ENCODE results near the gene MPC1. TPM values are rescaled to one million over a fixed set of nuclear protein-coding genes. Genes with fewer than 3 reads are reported as not detected.

The MPC1 gene
- total RNA-seq (10 to 100 TPM; 36.7 to 71.7 TPM), polyA plus RNA-seq (100 to 1,000 TPM in 1 of 2 donors, 10 to 100 TPM in 1; 61.7 to 128 TPM)
- long read RNA-seq, donor 1, transcript MPC1-201 (4 exons, 976 nt): major isoform, 37 of 49 reads
- long read RNA-seq, donor 1, partial matches to known transcripts: 5 of 49 reads
- long read RNA-seq, donor 1, other reads (novel, unspliced or antisense): 6 of 49 reads
- long read RNA-seq, donor 2, transcript MPC1-201 (4 exons, 976 nt): major isoform, 29 of 31 reads
- long read RNA-seq, donor 2, partial matches to known transcripts: 1 of 31 reads
- long read RNA-seq, donor 2, other reads (novel, unspliced or antisense): 1 of 31 reads

DNA sequence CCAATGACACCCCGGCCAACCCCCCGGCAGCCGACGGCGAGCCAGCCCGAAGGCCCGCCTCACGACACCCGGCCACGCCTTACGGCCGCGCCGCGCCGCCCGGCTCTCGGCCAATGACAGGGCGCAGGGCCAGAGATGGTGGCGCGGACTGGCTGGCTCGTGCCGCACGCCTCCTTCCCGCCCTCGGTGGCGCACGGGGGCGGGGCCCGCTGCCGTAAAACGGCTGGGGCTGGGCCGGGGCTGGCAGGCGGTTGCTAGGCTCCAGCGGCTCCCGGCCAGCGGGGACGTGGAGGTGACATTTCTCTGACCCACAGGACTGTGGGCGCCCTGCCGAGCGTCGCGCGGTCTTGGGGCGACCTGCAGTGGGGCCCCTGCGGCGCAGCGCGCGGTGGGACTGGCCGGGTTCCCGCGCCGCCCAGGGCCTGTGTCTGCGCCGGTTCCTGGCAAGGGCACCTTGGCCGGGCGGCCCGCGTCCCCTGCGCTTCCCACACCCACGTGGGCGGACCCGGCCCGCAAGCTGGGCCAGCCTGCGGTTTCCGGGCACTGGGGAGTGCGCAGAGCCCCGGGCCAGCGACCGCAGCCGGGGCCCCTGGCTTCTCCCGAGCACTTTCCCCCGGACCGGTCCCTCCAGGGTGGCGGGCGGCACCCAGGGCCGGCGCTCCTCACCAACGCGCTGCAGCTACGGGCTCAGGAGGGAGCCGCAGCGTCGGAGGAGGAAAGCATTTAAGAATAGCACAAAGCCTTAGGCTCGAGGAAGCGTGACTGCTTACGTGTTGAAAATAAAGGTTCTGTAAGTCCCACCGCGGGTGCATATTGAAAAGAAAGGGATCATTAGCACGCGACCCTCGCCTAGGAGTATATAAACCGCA, at the start of gene MPC1:
Gene MPC1, minus strand, starts transcription at position 8 of the 869 bp plus-strand sequence. CDS start 64 bp downstream, outside the sequence.
- no peaks in the 10 kb centered on the region for H3K36me3 ChIP-seq (ENCODE audit: control insufficient read depth in 1 of 2, insufficient read depth in 2 of 2, low read length in 1 of 2)
- H3K4me1 ChIP-seq (ENCODE audit: control insufficient read depth in 1 of 2, insufficient read depth in 2 of 2, low read length in 2 of 2): no peaks in the 10 kb centered on the region
- H3K9me3 ChIP-seq (ENCODE audit: control insufficient read depth, low read length): no peaks in the 10 kb centered on the region
- intact Hi-C loops (cut with DNase I): loop anchor here (2.0 to 5.0 kb wide), 4 partner anchors 18 to 244 kb away; partner anchors contain the start of genes SFT2D1 (in 2 of the 2) and RPS6KA2 (in 1 of the 2)
- DNase-seq (peak; percentile 97 to 99), ATAC-seq (ENCODE audit: low FRiP score) (peak; percentile 99)
- peak within 1 kb of the TSS; percentile 5 to 83 for H3K27ac ChIP-seq (ENCODE audit: low read depth in 1 of 2, low read length in 2 of 2)
- H3K4me3 ChIP-seq (ENCODE audit: low read length in 2 of 2): peak within 1 kb of the TSS; percentile 46 to 77
- H3K27me3 ChIP-seq (ENCODE audit: control insufficient read depth in 1 of 2, insufficient read depth in 2 of 2, low read length in 1 of 2): no peaks in the 10 kb centered on the region
- WGBS, 2 donors: 0 to 1% methylated on average over 65 to 94 of the region's 94 CpGs

DNA sequence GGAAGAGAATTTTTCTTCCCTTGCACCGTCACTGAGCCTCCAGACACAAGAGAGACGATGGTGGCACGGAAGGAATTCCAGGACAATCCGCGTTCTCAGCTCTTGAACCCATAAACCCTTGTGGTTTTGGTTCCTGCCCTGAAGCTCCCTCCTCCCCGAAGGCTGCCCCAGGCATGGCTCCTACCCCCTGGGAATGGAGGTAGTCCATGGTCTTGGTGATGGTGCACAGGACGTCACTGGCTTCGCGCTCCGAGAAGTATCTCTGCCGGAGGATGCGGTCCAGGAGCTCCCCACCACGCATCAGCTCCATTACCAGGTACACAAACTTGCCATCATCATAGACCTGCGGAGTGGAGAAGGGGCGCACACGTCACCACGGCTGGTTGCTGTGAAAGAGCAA, 47.5 kb upstream of the MPC1 start:
- intact Hi-C loops (cut with DNase I): no loop called here
- Histone ChIP-seq H3K27ac (ENCODE audit: low read depth in 1 of 2, low read length in 2 of 2) (no peak overlapping the region), H3K9me3 (ENCODE audit: control insufficient read depth, low read length) (no peaks in the 10 kb centered on the region), H3K27me3 (ENCODE audit: control insufficient read depth in 1 of 2, insufficient read depth in 2 of 2, low read length in 1 of 2) (no peaks in the 10 kb centered on the region), H3K36me3 (ENCODE audit: control insufficient read depth in 1 of 2, insufficient read depth in 2 of 2, low read length in 1 of 2) (no peaks in the 10 kb centered on the region), H3K4me3 (ENCODE audit: low read length in 2 of 2) (no peak overlapping the region), H3K4me1 (ENCODE audit: control insufficient read depth in 1 of 2, insufficient read depth in 2 of 2, low read length in 2 of 2) (no peaks in the 10 kb centered on the region)
- no peak for ATAC-seq (ENCODE audit: low FRiP score)
- 94 to 96% methylated on average over 17 of the region's 17 CpGs for WGBS, 2 donors
- DNase-seq: peak in 1 of 2 donors; percentile 24

DNA sequence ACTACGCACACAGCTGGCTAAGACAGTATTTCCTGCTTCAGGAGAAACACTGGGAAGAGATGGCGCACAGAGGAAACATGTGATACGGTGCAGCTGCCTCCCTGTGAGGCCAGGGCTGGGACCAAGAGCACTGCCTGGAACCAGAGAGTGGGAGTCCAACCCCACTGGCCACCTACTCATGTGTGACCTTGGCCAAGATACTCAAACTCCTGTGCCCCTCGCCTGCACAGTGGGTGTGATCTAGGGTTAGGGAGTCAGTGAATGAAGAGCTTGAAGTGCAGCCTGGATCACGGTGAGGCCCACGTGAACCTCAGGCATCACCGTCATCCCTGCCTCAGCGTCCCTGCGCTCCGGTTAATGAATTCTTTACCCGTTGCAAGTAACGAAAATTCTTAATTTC, 41.7 kb upstream of the MPC1 start:
- DNase-seq (no peak), ATAC-seq (ENCODE audit: low FRiP score) (no peak)
- Histone ChIP-seq H3K27ac (ENCODE audit: low read depth in 1 of 2, low read length in 2 of 2) (no peak overlapping the region), H3K4me1 (ENCODE audit: control insufficient read depth in 1 of 2, insufficient read depth in 2 of 2, low read length in 2 of 2) (no peaks in the 10 kb centered on the region), H3K27me3 (ENCODE audit: control insufficient read depth in 1 of 2, insufficient read depth in 2 of 2, low read length in 1 of 2) (no peaks in the 10 kb centered on the region), H3K4me3 (ENCODE audit: low read length in 2 of 2) (no peak overlapping the region), H3K9me3 (ENCODE audit: control insufficient read depth, low read length) (no peaks in the 10 kb centered on the region), H3K36me3 (ENCODE audit: control insufficient read depth in 1 of 2, insufficient read depth in 2 of 2, low read length in 1 of 2) (peaks cover 3% of the 10 kb centered on the region in 2 donors)
- intact Hi-C loops (cut with DNase I): no loop called here
- 93 to 94% methylated on average over 12 of the region's 12 CpGs for WGBS, 2 donors

DNA sequence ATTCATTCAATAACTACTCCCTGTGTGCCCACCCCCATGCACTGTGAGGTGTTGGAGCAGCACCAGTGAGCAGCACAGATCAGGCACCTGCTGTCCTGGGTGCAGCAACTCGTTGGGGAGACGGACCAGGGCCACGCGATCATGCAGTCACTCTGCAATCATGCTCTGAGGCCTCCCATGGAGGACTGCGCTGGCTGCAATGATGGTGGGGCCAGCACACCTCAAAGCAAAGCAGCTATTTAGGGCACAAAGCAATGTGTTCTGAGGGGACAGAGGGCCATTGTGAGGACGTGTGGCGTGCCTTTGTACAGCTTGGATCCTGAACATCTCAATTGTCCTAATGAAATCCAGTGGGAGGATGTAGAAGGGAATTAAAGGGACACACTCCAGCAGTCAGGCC, 41.0 kb upstream of the MPC1 start:
- H3K27ac ChIP-seq (ENCODE audit: low read depth in 1 of 2, low read length in 2 of 2): no peak overlapping the region
- no peak for ATAC-seq (ENCODE audit: low FRiP score)
- no peak overlapping the region for H3K4me3 ChIP-seq (ENCODE audit: low read length in 2 of 2)
- DNase-seq: no peak
- WGBS, 2 donors: 92 to 93% methylated on average over 7 of the region's 7 CpGs
- no peaks in the 10 kb centered on the region for H3K4me1 ChIP-seq (ENCODE audit: control insufficient read depth in 1 of 2, insufficient read depth in 2 of 2, low read length in 2 of 2)
- H3K27me3 ChIP-seq (ENCODE audit: control insufficient read depth in 1 of 2, insufficient read depth in 2 of 2, low read length in 1 of 2): no peaks in the 10 kb centered on the region
- no peaks in the 10 kb centered on the region for H3K9me3 ChIP-seq (ENCODE audit: control insufficient read depth, low read length)
- peaks cover 3% of the 10 kb centered on the region in 2 donors for H3K36me3 ChIP-seq (ENCODE audit: control insufficient read depth in 1 of 2, insufficient read depth in 2 of 2, low read length in 1 of 2)
- intact Hi-C loops (cut with DNase I): no loop called here

DNA sequence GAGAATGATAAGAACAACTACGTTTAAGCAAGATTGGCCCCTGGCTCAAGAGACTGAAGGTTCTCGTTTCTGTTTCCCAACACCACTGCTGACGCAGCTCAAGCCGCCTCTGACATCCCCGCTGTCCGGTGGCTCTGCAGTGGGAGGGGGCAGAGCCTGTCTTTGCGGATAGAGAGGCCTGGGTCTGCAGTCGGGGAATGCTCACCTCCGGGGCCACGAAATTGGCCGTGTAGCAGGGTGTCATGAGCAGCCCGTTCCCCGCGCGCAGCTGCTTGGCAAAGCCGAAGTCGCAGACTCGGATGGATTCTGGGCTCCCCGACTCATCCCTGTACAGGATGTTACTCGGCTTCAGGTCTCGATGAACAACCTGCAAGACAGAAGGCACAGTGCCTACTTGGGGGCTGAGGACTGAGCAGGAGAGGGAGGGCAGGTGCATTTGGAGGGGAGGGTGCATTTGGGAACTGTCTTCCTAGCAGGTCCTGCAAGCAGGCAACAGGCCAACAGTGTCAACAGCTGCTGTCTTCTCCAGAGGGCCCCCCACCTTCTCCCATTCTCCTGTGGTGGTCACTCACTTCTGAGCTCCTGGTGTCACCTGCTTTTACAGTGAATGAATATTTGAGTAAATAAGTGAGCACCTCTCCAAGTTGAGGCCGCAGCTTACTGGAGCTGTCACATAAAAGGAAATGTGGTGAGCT, 40.5 kb upstream of the MPC1 start:
- no peak for ATAC-seq (ENCODE audit: low FRiP score)
- H3K27ac ChIP-seq (ENCODE audit: low read depth in 1 of 2, low read length in 2 of 2): no peak overlapping the region
- H3K36me3 ChIP-seq (ENCODE audit: control insufficient read depth in 1 of 2, insufficient read depth in 2 of 2, low read length in 1 of 2): peaks cover 3 to 5% of the 10 kb centered on the region in 2 donors
- no peaks in the 10 kb centered on the region for H3K4me1 ChIP-seq (ENCODE audit: control insufficient read depth in 1 of 2, insufficient read depth in 2 of 2, low read length in 2 of 2)
- intact Hi-C loops (cut with DNase I): no loop called here
- no peak for DNase-seq
- H3K9me3 ChIP-seq (ENCODE audit: control insufficient read depth, low read length): no peaks in the 10 kb centered on the region
- no peaks in the 10 kb centered on the region for H3K27me3 ChIP-seq (ENCODE audit: control insufficient read depth in 1 of 2, insufficient read depth in 2 of 2, low read length in 1 of 2)
- H3K4me3 ChIP-seq (ENCODE audit: low read length in 2 of 2): no peak overlapping the region
- WGBS, 2 donors: 94% methylated on average over 22 of the region's 22 CpGs

DNA sequence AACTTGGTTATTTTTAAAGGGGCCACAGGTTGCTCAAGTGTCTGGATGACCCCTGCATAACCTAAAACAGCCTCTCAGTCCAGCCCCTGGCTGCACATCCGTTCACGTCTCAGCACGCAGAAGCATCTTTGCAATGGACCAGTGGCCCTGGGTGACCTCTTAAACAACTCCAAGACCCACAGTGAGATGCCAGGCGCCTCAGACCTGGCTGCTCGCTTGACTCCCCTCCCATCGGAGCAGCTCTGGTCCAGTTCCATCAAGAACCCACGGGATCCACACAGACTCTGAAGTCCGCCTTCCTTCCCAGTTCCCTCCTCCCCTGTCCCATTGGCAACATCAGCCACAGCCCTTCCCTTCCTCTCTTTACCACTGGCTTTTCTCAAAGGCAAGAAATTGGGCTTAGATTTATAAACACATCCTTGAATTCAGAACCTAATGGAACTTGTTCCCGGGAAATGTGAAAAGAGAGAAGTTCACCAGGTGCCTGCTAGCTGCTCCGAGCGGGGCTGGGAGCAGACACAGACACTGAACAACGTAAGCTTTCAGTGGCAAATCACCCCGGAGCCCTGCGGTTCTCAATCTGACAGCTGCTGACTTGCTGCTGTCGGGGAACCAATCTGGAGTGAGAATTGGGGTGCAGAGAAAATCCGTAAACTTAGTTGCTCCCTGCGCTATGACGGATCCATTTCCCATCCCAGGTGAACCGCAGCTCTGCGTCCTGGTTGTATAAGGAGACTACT, 39.6 kb upstream of the MPC1 start:
- DNase-seq: no peak

DNA sequence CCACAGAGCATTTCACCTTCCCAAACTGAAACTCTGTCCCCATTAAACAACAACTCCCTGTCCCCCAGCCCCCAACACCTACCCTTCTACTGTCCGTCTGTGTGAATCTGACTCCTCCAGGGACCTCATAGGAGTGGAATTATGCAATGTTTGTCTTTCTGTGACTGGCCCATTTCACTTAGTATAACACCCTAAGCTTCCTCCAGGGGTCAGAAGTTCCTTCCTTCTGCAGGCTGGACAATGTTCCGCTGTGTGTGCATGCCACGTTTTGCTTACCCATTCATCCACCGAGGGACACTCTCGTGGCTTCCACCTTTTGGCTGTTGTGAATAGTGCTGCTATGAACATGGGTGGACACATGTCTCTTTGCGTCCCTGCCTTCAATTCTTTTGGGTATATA, 37.6 kb upstream of the MPC1 start:
- whole genome bisulfite sequencing, 2 donors: 30 to 33% methylated on average over 6 of the region's 6 CpGs
- H3K4me3 ChIP-seq (ENCODE audit: low read length in 2 of 2): no peak overlapping the region

More for the DNA sequence above, 39.6 kb upstream of the MPC1 start:
- no peaks in the 10 kb centered on the region for H3K9me3 ChIP-seq (ENCODE audit: control insufficient read depth, low read length)
- no peak for ATAC-seq (ENCODE audit: low FRiP score)
- no peaks in the 10 kb centered on the region for H3K27me3 ChIP-seq (ENCODE audit: control insufficient read depth in 1 of 2, insufficient read depth in 2 of 2, low read length in 1 of 2)
- peaks cover 3 to 5% of the 10 kb centered on the region in 2 donors for H3K36me3 ChIP-seq (ENCODE audit: control insufficient read depth in 1 of 2, insufficient read depth in 2 of 2, low read length in 1 of 2)
- 93 to 94% methylated on average over 20 of the region's 20 CpGs for WGBS, 2 donors
- H3K4me1 ChIP-seq (ENCODE audit: control insufficient read depth in 1 of 2, insufficient read depth in 2 of 2, low read length in 2 of 2): no peaks in the 10 kb centered on the region
- intact Hi-C loops (cut with DNase I): no loop called here
- no peak overlapping the region for H3K4me3 ChIP-seq (ENCODE audit: low read length in 2 of 2)
- no peak overlapping the region for H3K27ac ChIP-seq (ENCODE audit: low read depth in 1 of 2, low read length in 2 of 2)

DNA sequence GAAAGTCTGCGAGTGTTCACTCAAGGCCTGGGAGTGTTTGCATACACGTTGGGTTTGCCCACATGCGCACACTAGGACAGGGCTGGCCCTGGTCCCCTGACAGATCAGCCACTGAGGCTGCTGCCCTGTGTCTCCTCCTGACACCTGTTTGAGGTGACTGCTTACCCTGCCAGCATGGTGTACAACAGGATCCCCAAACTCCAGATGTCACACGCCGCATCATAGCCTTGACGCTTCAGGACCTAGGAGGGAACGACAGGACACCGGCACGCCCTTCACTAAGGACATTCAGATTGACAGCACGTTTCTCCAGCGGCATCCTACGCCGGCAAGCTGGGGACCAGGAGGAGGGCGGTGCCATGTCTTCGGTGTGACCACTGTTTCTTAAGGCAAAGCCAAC, 37.0 kb upstream of the MPC1 start:
- Histone ChIP-seq H3K9me3 (ENCODE audit: control insufficient read depth, low read length) (no peaks in the 10 kb centered on the region), H3K4me1 (ENCODE audit: control insufficient read depth in 1 of 2, insufficient read depth in 2 of 2, low read length in 2 of 2) (no peaks in the 10 kb centered on the region), H3K27me3 (ENCODE audit: control insufficient read depth in 1 of 2, insufficient read depth in 2 of 2, low read length in 1 of 2) (no peaks in the 10 kb centered on the region), H3K27ac (ENCODE audit: low read depth in 1 of 2, low read length in 2 of 2) (no peak overlapping the region), H3K36me3 (ENCODE audit: control insufficient read depth in 1 of 2, insufficient read depth in 2 of 2, low read length in 1 of 2) (peaks cover 3 to 5% of the 10 kb centered on the region in 2 donors), H3K4me3 (ENCODE audit: low read length in 2 of 2) (no peak overlapping the region)
- intact Hi-C loops (cut with DNase I): no loop called here
- WGBS, 2 donors: 94 to 95% methylated on average over 15 of the region's 15 CpGs
- no peak for ATAC-seq (ENCODE audit: low FRiP score)
- no peak for DNase-seq

More for the DNA sequence above, 37.6 kb upstream of the MPC1 start:
- Histone ChIP-seq H3K9me3 (ENCODE audit: control insufficient read depth, low read length) (no peaks in the 10 kb centered on the region), H3K4me1 (ENCODE audit: control insufficient read depth in 1 of 2, insufficient read depth in 2 of 2, low read length in 2 of 2) (no peaks in the 10 kb centered on the region), H3K36me3 (ENCODE audit: control insufficient read depth in 1 of 2, insufficient read depth in 2 of 2, low read length in 1 of 2) (peaks cover 3 to 5% of the 10 kb centered on the region in 2 donors), H3K27ac (ENCODE audit: low read depth in 1 of 2, low read length in 2 of 2) (no peak overlapping the region), H3K27me3 (ENCODE audit: control insufficient read depth in 1 of 2, insufficient read depth in 2 of 2, low read length in 1 of 2) (no peaks in the 10 kb centered on the region)
- DNase-seq (no peak), ATAC-seq (ENCODE audit: low FRiP score) (no peak)
- intact Hi-C loops (cut with DNase I): no loop called here
